ENCODE measurements around the gene ITGB7.

GRCh38 chr12:53160673-53161072 lies 46.4 kb downstream of the ITGB7 start:
- TF ChIP-seq, protein P1, sequence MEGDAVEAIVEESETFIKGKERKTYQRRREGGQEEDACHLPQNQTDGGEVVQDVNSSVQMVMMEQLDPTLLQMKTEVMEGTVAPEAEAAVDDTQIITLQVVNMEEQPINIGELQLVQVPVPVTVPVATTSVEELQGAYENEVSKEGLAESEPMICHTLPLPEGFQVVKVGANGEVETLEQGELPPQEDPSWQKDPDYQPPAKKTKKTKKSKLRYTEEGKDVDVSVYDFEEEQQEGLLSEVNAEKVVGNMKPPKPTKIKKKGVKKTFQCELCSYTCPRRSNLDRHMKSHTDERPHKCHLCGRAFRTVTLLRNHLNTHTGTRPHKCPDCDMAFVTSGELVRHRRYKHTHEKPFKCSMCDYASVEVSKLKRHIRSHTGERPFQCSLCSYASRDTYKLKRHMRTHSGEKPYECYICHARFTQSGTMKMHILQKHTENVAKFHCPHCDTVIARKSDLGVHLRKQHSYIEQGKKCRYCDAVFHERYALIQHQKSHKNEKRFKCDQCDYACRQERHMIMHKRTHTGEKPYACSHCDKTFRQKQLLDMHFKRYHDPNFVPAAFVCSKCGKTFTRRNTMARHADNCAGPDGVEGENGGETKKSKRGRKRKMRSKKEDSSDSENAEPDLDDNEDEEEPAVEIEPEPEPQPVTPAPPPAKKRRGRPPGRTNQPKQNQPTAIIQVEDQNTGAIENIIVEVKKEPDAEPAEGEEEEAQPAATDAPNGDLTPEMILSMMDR (IDR thresholded peaks at IDR 0.05): no peak
- no peak for TF ChIP-seq POLR2A (IDR thresholded peaks at IDR 0.05)

All from body of pancreas (tissue), 4 donors.